ENCODE results near the gene TCEAL1.

TCEAL1 gene

DNA sequence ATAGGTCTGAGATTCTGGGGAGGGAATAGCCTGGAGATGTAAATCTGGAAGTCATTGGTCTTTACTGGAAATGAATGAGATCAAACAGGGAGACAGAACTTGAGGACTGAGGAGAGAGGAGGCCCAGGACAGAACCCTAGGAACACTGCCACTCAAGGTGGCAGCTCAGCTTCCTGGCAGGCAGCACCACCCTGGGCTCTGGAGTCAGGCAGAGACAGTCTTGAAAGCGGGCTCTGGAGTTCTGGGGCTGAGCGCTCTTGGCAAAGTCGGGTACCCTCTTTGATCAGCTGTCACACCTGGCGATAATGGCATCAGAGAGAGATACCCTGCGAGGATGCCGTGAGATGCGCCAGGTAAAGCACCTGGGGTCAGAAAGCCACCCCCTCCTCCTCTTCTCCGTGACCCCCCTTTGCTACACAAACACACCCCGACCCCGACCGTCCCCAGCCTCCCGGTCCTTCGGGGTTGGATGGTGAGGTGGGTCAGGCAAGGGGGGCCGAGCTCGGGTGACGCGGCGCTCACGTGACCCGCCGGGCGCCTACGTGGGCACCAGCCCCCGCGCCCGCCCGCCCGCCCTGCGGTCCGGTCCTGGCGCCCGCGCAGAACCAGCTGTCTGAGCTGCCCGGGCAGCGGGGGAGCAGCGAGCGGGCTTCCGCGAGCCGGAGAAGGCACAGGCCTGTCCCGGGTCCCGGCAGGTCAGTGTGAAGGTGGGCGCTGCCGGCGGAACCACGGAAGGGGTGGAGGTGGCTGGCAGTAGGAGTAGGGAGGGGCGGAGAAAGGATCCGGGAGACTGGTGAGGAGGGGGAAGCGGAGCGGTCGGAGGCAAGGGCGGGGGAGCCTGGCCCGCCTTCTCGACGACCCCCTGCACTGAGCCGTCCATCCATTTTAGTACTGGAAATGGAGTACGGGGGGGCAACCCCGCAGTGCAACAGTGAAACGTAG is 21.1 kb upstream of the TCEAL1 start, which contains the start of gene TCEAL3:
Gene TCEAL3 (plus strand): TSS at position 600 of the 942 bp plus-strand sequence. CDS start 1,102 bp downstream, outside the sequence.
- TF ChIP-seq, protein P1, sequence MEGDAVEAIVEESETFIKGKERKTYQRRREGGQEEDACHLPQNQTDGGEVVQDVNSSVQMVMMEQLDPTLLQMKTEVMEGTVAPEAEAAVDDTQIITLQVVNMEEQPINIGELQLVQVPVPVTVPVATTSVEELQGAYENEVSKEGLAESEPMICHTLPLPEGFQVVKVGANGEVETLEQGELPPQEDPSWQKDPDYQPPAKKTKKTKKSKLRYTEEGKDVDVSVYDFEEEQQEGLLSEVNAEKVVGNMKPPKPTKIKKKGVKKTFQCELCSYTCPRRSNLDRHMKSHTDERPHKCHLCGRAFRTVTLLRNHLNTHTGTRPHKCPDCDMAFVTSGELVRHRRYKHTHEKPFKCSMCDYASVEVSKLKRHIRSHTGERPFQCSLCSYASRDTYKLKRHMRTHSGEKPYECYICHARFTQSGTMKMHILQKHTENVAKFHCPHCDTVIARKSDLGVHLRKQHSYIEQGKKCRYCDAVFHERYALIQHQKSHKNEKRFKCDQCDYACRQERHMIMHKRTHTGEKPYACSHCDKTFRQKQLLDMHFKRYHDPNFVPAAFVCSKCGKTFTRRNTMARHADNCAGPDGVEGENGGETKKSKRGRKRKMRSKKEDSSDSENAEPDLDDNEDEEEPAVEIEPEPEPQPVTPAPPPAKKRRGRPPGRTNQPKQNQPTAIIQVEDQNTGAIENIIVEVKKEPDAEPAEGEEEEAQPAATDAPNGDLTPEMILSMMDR (IDR thresholded peaks at IDR 0.05; ENCODE audit: low read depth, low read length, missing control alignments) = no peak
- H3K4me3 ChIP-seq (ENCODE audit: low read depth, low read length) = peak within 1 kb of the TSS; percentile 76
- DNase-seq (ENCODE audit: low read depth) = no peak

DNA sequence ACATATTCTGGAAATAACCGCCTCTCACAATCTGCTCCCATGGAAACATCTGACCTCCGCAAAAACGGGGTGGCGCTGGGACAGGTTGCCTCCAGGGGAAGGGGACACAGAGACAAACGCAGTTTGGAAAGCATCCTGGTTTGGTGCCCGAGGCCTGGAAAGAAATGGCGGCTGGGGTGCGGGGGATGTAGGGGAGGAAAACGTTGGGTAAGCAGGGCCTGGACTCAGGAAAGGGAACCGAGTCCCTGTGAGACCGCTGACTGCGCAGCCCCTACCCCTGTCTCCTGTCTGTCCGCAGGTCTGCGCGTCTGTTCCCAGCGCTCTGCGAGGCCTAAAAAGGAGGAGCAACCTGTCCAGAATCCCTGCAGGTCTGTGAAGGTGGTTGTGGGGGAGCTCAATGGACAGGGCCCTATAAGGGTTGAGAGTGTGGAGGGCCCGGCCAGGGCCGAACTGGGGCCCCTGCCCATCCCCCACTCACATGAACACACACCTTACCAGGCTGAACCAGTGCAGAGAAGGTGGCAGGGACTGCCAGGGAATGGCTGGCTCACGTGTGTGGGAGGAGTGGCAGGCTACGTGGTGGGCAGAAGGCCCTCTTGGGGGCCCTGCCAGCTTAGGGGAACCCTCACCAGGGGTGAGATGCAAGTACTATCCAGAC is 20.3 kb upstream of the TCEAL1 start:
- DNase-seq (ENCODE audit: low read depth) = no peak
- H3K4me3 ChIP-seq (ENCODE audit: low read depth, low read length) = peak overlapping the region; percentile 76
- TF ChIP-seq, protein P1 (IDR thresholded peaks at IDR 0.05; ENCODE audit: low read depth, low read length, missing control alignments) = no peak

DNA sequence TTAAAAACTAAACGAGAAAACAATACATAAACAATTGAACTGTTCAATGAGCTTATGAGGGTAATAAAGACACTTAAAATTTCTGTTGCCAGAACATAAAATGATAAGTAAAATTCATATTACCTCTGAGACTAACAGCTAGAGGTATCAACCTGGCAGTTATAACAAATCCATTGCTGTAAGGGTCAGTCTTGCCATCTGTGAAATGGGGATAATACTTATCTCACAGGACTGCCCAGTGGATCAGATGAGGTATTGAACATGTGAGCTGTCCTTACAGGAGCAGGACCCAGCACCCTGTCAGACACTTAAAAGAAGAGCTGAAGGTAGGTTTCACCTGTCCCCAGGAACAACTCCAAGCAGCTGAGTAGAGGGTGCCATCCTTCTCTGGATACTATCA is 18.5 kb upstream of the TCEAL1 start:
- no peak for DNase-seq (ENCODE audit: low read depth)
- TF ChIP-seq, protein P1 (IDR thresholded peaks at IDR 0.05; ENCODE audit: low read depth, low read length, missing control alignments) = no peak
- H3K4me3 ChIP-seq (ENCODE audit: low read depth, low read length) = no peak overlapping the region

DNA sequence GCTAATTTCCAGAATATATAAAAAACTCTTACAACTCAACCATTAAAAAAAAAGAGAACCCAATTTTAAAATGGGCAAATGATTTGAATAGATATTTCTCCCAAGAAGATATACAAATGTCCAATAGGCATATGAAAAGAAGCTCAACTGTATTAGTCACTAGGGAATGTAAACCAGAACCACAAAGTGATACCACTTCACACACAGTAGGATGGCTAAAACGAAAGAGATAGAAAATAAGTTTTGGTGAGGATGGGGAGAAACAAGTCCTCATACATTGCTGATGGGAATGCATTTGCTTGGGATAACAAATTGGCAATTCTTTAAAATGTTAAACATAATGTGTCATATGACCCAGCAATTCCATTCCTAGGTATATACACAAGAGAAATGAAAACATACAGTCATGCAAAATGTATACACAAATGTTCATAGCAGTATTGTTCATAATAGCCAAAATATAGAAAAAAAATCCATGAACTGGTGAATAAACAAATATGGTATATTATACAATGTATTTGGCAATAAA is 15.3 kb upstream of the TCEAL1 start:
- no peak overlapping the region for H3K4me3 ChIP-seq (ENCODE audit: low read depth, low read length)
- DNase-seq (ENCODE audit: low read depth) = no peak
- TF ChIP-seq, protein P1 (IDR thresholded peaks at IDR 0.05; ENCODE audit: low read depth, low read length, missing control alignments) = no peak

DNA sequence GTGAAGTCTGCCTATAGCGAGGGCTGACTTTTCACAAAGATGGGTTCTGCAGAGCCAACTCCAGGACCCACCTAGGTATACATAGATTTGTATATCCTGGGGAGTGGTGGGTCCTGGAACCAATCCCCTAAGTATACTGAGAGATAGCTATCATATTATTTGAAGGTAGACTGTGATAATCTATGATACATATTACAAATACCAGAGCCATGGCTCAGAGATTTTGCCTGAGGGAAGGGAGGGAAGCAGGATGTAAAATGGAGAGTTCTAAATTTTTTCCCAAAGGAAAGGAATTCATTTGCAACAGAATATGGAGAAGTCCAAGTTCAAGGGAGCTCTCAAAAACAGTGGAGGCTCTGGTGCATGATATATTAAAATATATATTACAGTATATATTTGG is 13.8 kb upstream of the TCEAL1 start:
- TF ChIP-seq, protein P1 (IDR thresholded peaks at IDR 0.05; ENCODE audit: low read depth, low read length, missing control alignments) = no peak
- H3K4me3 ChIP-seq (ENCODE audit: low read depth, low read length) = no peak overlapping the region
- DNase-seq (ENCODE audit: low read depth) = no peak

DNA sequence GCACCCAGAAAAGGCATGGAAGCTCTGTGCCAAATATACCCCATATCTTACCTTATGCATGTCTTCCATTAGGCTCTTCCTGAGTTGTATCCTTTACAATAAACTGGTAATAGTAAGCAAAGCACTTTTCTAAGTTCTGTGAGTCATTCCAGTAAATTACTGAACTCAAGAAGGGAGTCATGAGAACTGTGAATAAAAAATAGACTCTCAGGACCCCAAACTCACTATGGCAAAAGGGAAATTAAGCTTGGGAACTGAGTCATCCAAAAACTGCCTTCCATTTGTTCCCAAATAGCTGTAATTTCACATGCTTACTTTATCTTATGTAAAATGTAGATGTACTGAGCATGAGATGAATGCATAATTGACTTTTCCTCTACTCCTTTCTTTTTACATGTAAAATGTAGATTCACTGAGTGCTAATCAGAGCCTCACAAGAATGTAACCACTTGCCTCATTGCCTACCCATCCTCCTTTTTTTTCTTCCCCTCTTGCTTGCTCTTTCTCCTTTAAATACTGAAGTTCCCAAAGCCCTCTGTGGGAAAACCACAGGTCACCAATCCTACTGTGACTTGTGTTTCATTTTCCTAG is 12.9 kb upstream of the TCEAL1 start:
- TF ChIP-seq, protein P1 (IDR thresholded peaks at IDR 0.05; ENCODE audit: low read depth, low read length, missing control alignments) = no peak
- DNase-seq (ENCODE audit: low read depth) = no peak
- no peak overlapping the region for H3K4me3 ChIP-seq (ENCODE audit: low read depth, low read length)
